K562 (cell line): Measurements from ENCODE around the gene MAGEA9B. TPM values are rescaled to one million over a fixed set of nuclear protein-coding genes. Genes with fewer than 3 reads are reported as not detected.

Experiments
- ARID3A ChIP-seq: IDR thresholded peaks from 2 replicates; pipeline ENCODE4 v1.6.1; 2012; ENCODE audit warnings: low read depth, low read length, improper control_type of control experiment, borderline replicate concordance
- ARID3B ChIP-seq: fragments of 250-450 bp; sonication (Bioruptor Pico); IDR thresholded peaks from 2 replicates; pipeline ENCODE4 v1.4.0; 2020; ENCODE audit warnings: borderline replicate concordance
- CBX5 ChIP-seq: IDR thresholded peaks from 2 replicates; pipeline ENCODE4 v1.6.1; 2014; ENCODE audit warnings: low read depth, borderline replicate concordance
- CREBBP ChIP-seq: IDR thresholded peaks from one replicate; pipeline ENCODE4 v1.6.1; 2012; ENCODE audit warnings: low read depth, mild to moderate bottlenecking, control low read depth, inconsistent platforms, low read length
- E2F1 ChIP-seq: sonication (generic); formaldehyde crosslinking; IDR thresholded peaks from 2 replicates; pipeline ENCODE4 v1.8.1; 2023; ENCODE audit warnings: mild to moderate bottlenecking, missing genetic modification reagents, moderate library complexity
- ESRRA ChIP-seq: fragments of 450-650 bp; IDR thresholded peaks from 2 replicates; pipeline ENCODE4 v1.6.1; 2014; ENCODE audit warnings: low read depth, mild to moderate bottlenecking, moderate library complexity, borderline replicate concordance
- ETV5 ChIP-seq: sonication (generic); formaldehyde crosslinking; IDR thresholded peaks from 2 replicates; pipeline ENCODE4 v1.4.0; 2020; ENCODE audit warnings: low read depth, mild to moderate bottlenecking, missing genetic modification reagents
- GABPA ChIP-seq: fragments of 200-800 bp; sonication (Bioruptor generic); conservative IDR thresholded peaks from 2 replicates; pipeline ENCODE4 v1.6.1; 2016; ENCODE audit warnings: low read depth, missing genetic modification characterization, missing compliant biosample characterization
- MCM7 ChIP-seq, 2 experiments: fragments of 450-650 bp; IDR thresholded peaks; 2 replicates each; pipeline ENCODE4 v1.6.1; 2016 to 2018
- MTF1 ChIP-seq: fragments of 250-450 bp; sonication (Bioruptor Pico); IDR thresholded peaks from 2 replicates; pipeline ENCODE4 v1.9.0; 2021; ENCODE audit warnings: moderate library complexity, mild to moderate bottlenecking, inconsistent platforms, borderline replicate concordance
- NCOA6 ChIP-seq: fragments of 450-650 bp; IDR thresholded peaks from 2 replicates; pipeline ENCODE4 v1.6.1; 2017; ENCODE audit warnings: mild to moderate bottlenecking
- NR1H2 ChIP-seq: sonication (generic); formaldehyde crosslinking; IDR thresholded peaks from 2 replicates; pipeline ENCODE4 v1.4.0; 2020; ENCODE audit warnings: mild to moderate bottlenecking, missing genetic modification reagents
- TCF7L2 ChIP-seq: fragments of 150-350 bp; IDR thresholded peaks from 2 replicates; pipeline ENCODE4 v1.6.1; 2016; ENCODE audit warnings: low read depth, mild to moderate bottlenecking, low read length, moderate library complexity
- TEAD4 ChIP-seq, 2 experiments: sonication (generic) in 1 of 2; formaldehyde crosslinking in 1 of 2; IDR thresholded peaks; 2 replicates each; pipeline versions ENCODE4 v1.6.1 to v1.8.0; 2012 to 2022; ENCODE audit warnings: borderline replicate concordance in 1 of 2, inconsistent platforms in 1 of 2, low read length in 1 of 2, mild to moderate bottlenecking in 1 of 2, missing genetic modification reagents in 1 of 2
- YY1 ChIP-seq, 3 experiments: IDR thresholded peaks; 2 replicates each; pipeline ENCODE4 v1.6.1; 2011; ENCODE audit warnings: low read length in 2 of 3, mild to moderate bottlenecking in 2 of 3, moderate library complexity in 2 of 3, borderline replicate concordance in 1 of 3, control low read depth in 1 of 3, low read depth in 1 of 3; ENCODE audit not compliant: insufficient read depth in 3 of 3, insufficient replicate concordance in 2 of 3, control insufficient read depth in 1 of 3, insufficient read length in 1 of 3; ENCODE audit errors: extremely low read depth in 1 of 3
- ZBTB17 ChIP-seq: fragments of 450-650 bp; formaldehyde crosslinking; IDR thresholded peaks from 2 replicates; pipeline ENCODE4 v1.4.0; 2020; ENCODE audit warnings: mild to moderate bottlenecking
- ZNF197 ChIP-seq: fragments of 200-800 bp; sonication (Bioruptor generic); IDR thresholded peaks from 2 replicates; pipeline ENCODE4 v1.6.1; 2016; ENCODE audit warnings: low read depth, missing genetic modification characterization, missing compliant biosample characterization
- ZNF280A ChIP-seq: fragments of 450-650 bp; IDR thresholded peaks from 2 replicates; pipeline ENCODE4 v1.6.1; 2018; ENCODE audit warnings: mild to moderate bottlenecking, low read depth; ENCODE audit not compliant: partially characterized antibody
- ZNF311 ChIP-seq: fragments of 250-450 bp; sonication (Bioruptor Pico); IDR thresholded peaks from 2 replicates; pipeline ENCODE4 v1.4.0; 2020; ENCODE audit warnings: mild to moderate bottlenecking, moderate library complexity
- ZNF431 ChIP-seq: sonication (generic); formaldehyde crosslinking; IDR thresholded peaks from 2 replicates; pipeline ENCODE4 v1.8.0; 2022; ENCODE audit warnings: mild to moderate bottlenecking, missing genetic modification reagents
- polyA plus RNA-seq, 8 experiments: library from polyadenylated mRNA; depleted of rRNA in 4 of 8; stranded (reverse) in 5 of 8; unstranded in 3 of 8; fragments of >200 nt; fragmentation: Nextera tagmentation in 2 of 8; fragmentation: Illumina TruSeq in 1 of 8; extraction: Ambion mirVana in 2 of 8; extraction: Trizol in 1 of 8; gene quantifications; 2 replicates each; pipeline versions ENCODE4 v1.2.1 to v1.2.3, GENCODE V29; 2011 to 2014; ENCODE audit warnings: inconsistent platforms in 1 of 8, missing spikeins in 1 of 8
- total RNA-seq, 7 experiments: library from RNA; depleted of rRNA in 6 of 7; stranded (reverse); fragments of >200 nt in 6 of 7; fragmentation: Illumina TruSeq in 2 of 7; extraction: Trizol in 2 of 7; gene quantifications; 2 replicates each; pipeline versions ENCODE4 v1.2.1 to v1.2.3, GENCODE V29; 2011 to 2021; ENCODE audit warnings: low replicate concordance in 1 of 7

The MAGEA9B gene
- total and polyA plus RNA-seq, 9 of the 15 experiments (the other 6 are each of a cell fraction or from before 2014, with no cell fraction given) = 11.2 to 31.2 (median 14.1) TPM

GRCh38 chrX:149540621-149541520 lies 46.4 kb downstream of the MAGEA9B start, which contains the start of gene EOLA1 (continued):
- peak; percentile 33; the same call in 1 of the 2 replicates for TF ChIP-seq ZNF431 (CRISPR knock-in tag)
- TF ChIP-seq ZNF311 (CRISPR knock-in tag) = no peak
- TF ChIP-seq NR1H2 (CRISPR knock-in tag) = no peak
- TF ChIP-seq ARID3A = no peak
- peak; percentile 31; the same call in 1 of the 2 replicates for TF ChIP-seq ESRRA
- no peak for TF ChIP-seq CREBBP
- no peak for TF ChIP-seq MTF1 (CRISPR knock-in tag)
- TF ChIP-seq ARID3B (CRISPR knock-in tag) = no peak
- peak; percentile 42; the same call in 1 of the 2 replicates for TF ChIP-seq TEAD4 (IDR thresholded peaks at IDR 0.05; ENCODE audit: low read length)
- no peak for TF ChIP-seq TEAD4 (CRISPR knock-in tag; IDR thresholded peaks at IDR 0.05; ENCODE audit: borderline replicate concordance)
- TF ChIP-seq TCF7L2 = no peak
- TF ChIP-seq ZNF280A = no peak
- no peak for TF ChIP-seq ZNF197
- no peak for TF ChIP-seq MCM7 (IDR thresholded peaks at IDR 0.05)
- no peak for TF ChIP-seq E2F1
- 0 out of 2 replicates have a peak, but pooled peaks have one; percentile 25 for TF ChIP-seq CBX5
- TF ChIP-seq NCOA6 = peak; percentile 97
- TF ChIP-seq ETV5 (CRISPR knock-in tag) = no peak
- TF ChIP-seq YY1 (IDR thresholded peaks at IDR 0.05; ENCODE audit: borderline replicate concordance in 1 of 3, control insufficient read depth in 1 of 3, extremely low read depth in 1 of 3, insufficient read depth in 3 of 3, insufficient read length in 1 of 3, insufficient replicate concordance in 2 of 3, low read depth in 1 of 3, low read length in 2 of 3) = peak in 1 of 3 experiments; percentile 13
- TF ChIP-seq GABPA (tag) = peak; percentile 63; the same call in 1 of the 2 replicates
- TF ChIP-seq ZBTB17 (CRISPR knock-in tag) = no peak
